SK-N-SH treated with all-trans-retinoic acid at 6 μM for 48 hours (cell line): Measurements from ENCODE around the gene GSN.

Experiments used
- ATAC-seq: fragments of 200-7000 bp; cut with Tn5 transposase; 3 replicates; pipeline ENCODE4 v1.9.1; 2020; ENCODE audit warnings: mild to moderate bottlenecking, moderate library complexity
- ARNTL ChIP-seq: fragments of 450-650 bp; formaldehyde crosslinking; IDR thresholded peaks from 2 replicates; pipeline ENCODE4 v1.5.0; 2020; ENCODE audit warnings: low read depth, mild to moderate bottlenecking, moderate library complexity, borderline replicate concordance
- BACH2 ChIP-seq: fragments of 250-450 bp; sonication (Bioruptor Pico); IDR thresholded peaks from 2 replicates; pipeline ENCODE4 v1.9.0; 2021; ENCODE audit warnings: mild to moderate bottlenecking, borderline replicate concordance
- CSDC2 ChIP-seq: fragments of 250-450 bp; sonication (Bioruptor Pico); IDR thresholded peaks from 2 replicates; pipeline ENCODE4 v1.5.0; 2020; ENCODE audit warnings: mild to moderate bottlenecking, moderate library complexity
- ESRRG ChIP-seq: fragments of 250-450 bp; sonication (Bioruptor Pico); IDR thresholded peaks from 2 replicates; pipeline ENCODE4 v1.6.1; 2021; ENCODE audit warnings: mild to moderate bottlenecking
- GLIS3 ChIP-seq: fragments of 250-450 bp; sonication (Bioruptor Pico); IDR thresholded peaks from 2 replicates; pipeline ENCODE4 v1.5.0; 2020; ENCODE audit warnings: mild to moderate bottlenecking, moderate library complexity
- OSR1 ChIP-seq: fragments of 250-450 bp; sonication (Bioruptor Pico); IDR thresholded peaks from 2 replicates; pipeline ENCODE4 v1.8.0; 2022; ENCODE audit warnings: moderate library complexity, mild to moderate bottlenecking, inconsistent platforms
- PPARA ChIP-seq: fragments of 250-450 bp; sonication (Bioruptor Pico); IDR thresholded peaks from 2 replicates; pipeline ENCODE4 v1.5.0; 2020; ENCODE audit warnings: mild to moderate bottlenecking, borderline replicate concordance
- RARB ChIP-seq: fragments of 250-450 bp; sonication (Bioruptor Pico); IDR thresholded peaks from 2 replicates; pipeline ENCODE4 v1.8.0; 2021; ENCODE audit warnings: mild to moderate bottlenecking, moderate library complexity
- SNAI2 ChIP-seq: fragments of 250-450 bp; sonication (Bioruptor Pico); IDR thresholded peaks from 2 replicates; pipeline ENCODE4 v1.5.0; 2020; ENCODE audit warnings: mild to moderate bottlenecking, moderate library complexity
- TOX ChIP-seq: fragments of 250-450 bp; sonication (Bioruptor Pico); IDR thresholded peaks from 2 replicates; pipeline ENCODE4 v1.8.0; 2021; ENCODE audit warnings: mild to moderate bottlenecking, moderate library complexity, borderline replicate concordance
- ZC3H10 ChIP-seq: fragments of 250-450 bp; sonication (Bioruptor Pico); IDR thresholded peaks from 2 replicates; pipeline ENCODE4 v1.5.1; 2021; ENCODE audit warnings: mild to moderate bottlenecking, moderate library complexity
- ZFP3 ChIP-seq: fragments of 250-450 bp; sonication (Bioruptor Pico); IDR thresholded peaks from 2 replicates; pipeline ENCODE4 v1.5.0; 2020; ENCODE audit warnings: mild to moderate bottlenecking, moderate library complexity
- ZNF565 ChIP-seq: fragments of 450-650 bp; formaldehyde crosslinking; conservative IDR thresholded peaks from 2 replicates; pipeline ENCODE4 v1.5.0; 2020; ENCODE audit warnings: low read depth, mild to moderate bottlenecking, moderate library complexity
- ZNF70 ChIP-seq: fragments of 450-650 bp; formaldehyde crosslinking; IDR thresholded peaks from 2 replicates; pipeline ENCODE4 v1.5.0; 2020; ENCODE audit warnings: mild to moderate bottlenecking, moderate library complexity
- TF ChIP-seq, protein P1 (sequence below): fragments of 250-450 bp; sonication (Bioruptor Pico); IDR thresholded peaks from 2 replicates; pipeline ENCODE4 v1.5.0; 2020; ENCODE audit warnings: mild to moderate bottlenecking, moderate library complexity
- TF ChIP-seq, protein P2 (sequence below): fragments of 250-450 bp; sonication (Bioruptor Pico); IDR thresholded peaks from 2 replicates; pipeline ENCODE4 v1.5.1; 2020; ENCODE audit warnings: low read depth, mild to moderate bottlenecking, moderate library complexity
- TF ChIP-seq, protein P3 (sequence below): fragments of 250-450 bp; sonication (Bioruptor Pico); IDR thresholded peaks from 2 replicates; pipeline ENCODE4 v1.8.0; 2021; ENCODE audit warnings: low read depth, mild to moderate bottlenecking, moderate library complexity, borderline replicate concordance
- TF ChIP-seq, protein P4 (sequence below): fragments of 250-450 bp; sonication (Bioruptor Pico); IDR thresholded peaks from 2 replicates; pipeline ENCODE4 v1.5.1; 2021; ENCODE audit warnings: mild to moderate bottlenecking, moderate library complexity

Gene GSN

DNA sequence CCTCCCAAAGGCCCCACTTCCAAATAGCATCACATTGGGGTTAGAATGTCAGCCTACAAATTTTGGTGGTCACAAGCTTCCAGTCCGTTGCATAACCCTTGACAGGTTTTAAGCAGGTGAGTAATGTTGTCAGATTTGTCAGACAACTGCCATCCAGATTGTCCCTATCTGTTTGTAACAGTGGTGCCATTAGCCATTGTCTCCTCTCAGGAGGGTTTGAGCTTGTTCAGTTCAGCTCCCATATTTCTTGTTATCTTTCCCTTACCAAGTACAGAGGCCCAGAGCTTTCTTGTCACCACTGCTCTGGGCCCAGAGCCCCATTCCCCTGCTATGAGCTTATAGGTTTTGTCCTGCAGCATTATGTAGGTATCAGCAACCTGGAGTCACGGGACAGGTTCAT is 14.8 kb upstream of the GSN start (continued):
- TF ChIP-seq, protein P1, sequence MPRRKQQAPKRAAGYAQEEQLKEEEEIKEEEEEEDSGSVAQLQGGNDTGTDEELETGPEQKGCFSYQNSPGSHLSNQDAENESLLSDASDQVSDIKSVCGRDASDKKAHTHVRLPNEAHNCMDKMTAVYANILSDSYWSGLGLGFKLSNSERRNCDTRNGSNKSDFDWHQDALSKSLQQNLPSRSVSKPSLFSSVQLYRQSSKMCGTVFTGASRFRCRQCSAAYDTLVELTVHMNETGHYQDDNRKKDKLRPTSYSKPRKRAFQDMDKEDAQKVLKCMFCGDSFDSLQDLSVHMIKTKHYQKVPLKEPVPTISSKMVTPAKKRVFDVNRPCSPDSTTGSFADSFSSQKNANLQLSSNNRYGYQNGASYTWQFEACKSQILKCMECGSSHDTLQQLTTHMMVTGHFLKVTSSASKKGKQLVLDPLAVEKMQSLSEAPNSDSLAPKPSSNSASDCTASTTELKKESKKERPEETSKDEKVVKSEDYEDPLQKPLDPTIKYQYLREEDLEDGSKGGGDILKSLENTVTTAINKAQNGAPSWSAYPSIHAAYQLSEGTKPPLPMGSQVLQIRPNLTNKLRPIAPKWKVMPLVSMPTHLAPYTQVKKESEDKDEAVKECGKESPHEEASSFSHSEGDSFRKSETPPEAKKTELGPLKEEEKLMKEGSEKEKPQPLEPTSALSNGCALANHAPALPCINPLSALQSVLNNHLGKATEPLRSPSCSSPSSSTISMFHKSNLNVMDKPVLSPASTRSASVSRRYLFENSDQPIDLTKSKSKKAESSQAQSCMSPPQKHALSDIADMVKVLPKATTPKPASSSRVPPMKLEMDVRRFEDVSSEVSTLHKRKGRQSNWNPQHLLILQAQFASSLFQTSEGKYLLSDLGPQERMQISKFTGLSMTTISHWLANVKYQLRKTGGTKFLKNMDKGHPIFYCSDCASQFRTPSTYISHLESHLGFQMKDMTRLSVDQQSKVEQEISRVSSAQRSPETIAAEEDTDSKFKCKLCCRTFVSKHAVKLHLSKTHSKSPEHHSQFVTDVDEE: no peak
- TF ChIP-seq GLIS3 (CRISPR knock-in tag): no peak
- TF ChIP-seq TOX (CRISPR knock-in tag): no peak
- no peak for TF ChIP-seq ZFP3 (CRISPR knock-in tag)
- no peak for TF ChIP-seq ARNTL (CRISPR knock-in tag)
- no peak for TF ChIP-seq CSDC2
- no peak for TF ChIP-seq OSR1 (CRISPR knock-in tag)
- TF ChIP-seq, protein P2, sequence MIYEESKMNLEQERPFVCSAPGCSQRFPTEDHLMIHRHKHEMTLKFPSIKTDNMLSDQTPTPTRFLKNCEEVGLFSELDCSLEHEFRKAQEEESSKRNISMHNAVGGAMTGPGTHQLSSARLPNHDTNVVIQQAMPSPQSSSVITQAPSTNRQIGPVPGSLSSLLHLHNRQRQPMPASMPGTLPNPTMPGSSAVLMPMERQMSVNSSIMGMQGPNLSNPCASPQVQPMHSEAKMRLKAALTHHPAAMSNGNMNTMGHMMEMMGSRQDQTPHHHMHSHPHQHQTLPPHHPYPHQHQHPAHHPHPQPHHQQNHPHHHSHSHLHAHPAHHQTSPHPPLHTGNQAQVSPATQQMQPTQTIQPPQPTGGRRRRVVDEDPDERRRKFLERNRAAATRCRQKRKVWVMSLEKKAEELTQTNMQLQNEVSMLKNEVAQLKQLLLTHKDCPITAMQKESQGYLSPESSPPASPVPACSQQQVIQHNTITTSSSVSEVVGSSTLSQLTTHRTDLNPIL: no peak
- no peak for TF ChIP-seq ZNF565 (CRISPR knock-in tag)
- TF ChIP-seq PPARA (CRISPR knock-in tag): no peak

DNA sequence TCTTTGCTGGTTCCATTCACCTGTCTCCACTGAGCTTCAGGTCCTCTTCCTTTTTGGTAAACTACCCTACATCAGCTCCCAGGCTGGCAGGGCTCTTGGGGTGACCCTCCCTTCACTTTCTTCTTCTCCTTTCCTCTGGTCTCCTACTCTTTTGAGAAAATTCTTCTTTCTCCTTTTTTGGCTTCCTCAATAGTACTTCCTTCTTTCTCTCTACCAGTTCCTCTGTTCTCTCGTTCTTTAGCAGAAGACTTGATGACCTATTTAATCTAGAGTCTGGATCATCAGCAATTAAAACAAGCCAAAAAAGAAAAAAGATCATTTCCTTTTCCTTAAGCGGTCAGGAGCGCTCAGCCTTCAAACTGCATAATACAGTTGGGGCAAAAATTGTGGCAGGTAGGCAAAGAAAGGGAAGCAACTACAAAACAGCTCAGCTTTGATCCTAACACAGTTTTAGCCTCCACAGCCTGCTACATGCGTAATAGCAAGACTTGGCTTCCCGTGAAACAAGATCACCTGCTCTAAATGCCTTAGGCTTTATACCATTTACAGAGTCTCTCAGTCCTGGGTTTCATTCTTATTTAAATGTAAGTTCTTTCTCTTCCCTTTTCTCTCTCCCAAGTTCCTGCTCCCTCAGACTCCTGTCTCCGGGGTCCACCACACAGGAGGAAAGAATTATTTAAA is 14.0 kb upstream of the GSN start:
- TF ChIP-seq, protein P3, sequence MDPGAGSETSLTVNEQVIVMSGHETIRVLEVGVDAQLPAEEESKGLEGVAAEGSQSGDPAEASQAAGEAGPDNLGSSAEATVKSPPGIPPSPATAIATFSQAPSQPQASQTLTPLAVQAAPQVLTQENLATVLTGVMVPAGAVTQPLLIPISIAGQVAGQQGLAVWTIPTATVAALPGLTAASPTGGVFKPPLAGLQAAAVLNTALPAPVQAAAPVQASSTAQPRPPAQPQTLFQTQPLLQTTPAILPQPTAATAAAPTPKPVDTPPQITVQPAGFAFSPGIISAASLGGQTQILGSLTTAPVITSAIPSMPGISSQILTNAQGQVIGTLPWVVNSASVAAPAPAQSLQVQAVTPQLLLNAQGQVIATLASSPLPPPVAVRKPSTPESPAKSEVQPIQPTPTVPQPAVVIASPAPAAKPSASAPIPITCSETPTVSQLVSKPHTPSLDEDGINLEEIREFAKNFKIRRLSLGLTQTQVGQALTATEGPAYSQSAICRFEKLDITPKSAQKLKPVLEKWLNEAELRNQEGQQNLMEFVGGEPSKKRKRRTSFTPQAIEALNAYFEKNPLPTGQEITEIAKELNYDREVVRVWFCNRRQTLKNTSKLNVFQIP (CRISPR knock-in tag): no peak
- TF ChIP-seq PPARA (CRISPR knock-in tag) (no peak), CSDC2 (no peak), ESRRG (CRISPR knock-in tag) (no peak), TOX (CRISPR knock-in tag) (no peak), RARB (CRISPR knock-in tag) (no peak), ZNF565 (CRISPR knock-in tag) (no peak), SNAI2 (no peak), BACH2 (CRISPR knock-in tag) (no peak), ZNF70 (no peak)
- TF ChIP-seq, protein P1: no peak
- TF ChIP-seq, protein P4, sequence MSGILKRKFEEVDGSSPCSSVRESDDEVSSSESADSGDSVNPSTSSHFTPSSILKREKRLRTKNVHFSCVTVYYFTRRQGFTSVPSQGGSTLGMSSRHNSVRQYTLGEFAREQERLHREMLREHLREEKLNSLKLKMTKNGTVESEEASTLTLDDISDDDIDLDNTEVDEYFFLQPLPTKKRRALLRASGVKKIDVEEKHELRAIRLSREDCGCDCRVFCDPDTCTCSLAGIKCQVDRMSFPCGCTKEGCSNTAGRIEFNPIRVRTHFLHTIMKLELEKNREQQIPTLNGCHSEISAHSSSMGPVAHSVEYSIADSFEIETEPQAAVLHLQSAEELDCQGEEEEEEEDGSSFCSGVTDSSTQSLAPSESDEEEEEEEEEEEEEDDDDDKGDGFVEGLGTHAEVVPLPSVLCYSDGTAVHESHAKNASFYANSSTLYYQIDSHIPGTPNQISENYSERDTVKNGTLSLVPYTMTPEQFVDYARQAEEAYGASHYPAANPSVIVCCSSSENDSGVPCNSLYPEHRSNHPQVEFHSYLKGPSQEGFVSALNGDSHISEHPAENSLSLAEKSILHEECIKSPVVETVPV (CRISPR knock-in tag): no peak
- ATAC-seq: no peak

DNA sequence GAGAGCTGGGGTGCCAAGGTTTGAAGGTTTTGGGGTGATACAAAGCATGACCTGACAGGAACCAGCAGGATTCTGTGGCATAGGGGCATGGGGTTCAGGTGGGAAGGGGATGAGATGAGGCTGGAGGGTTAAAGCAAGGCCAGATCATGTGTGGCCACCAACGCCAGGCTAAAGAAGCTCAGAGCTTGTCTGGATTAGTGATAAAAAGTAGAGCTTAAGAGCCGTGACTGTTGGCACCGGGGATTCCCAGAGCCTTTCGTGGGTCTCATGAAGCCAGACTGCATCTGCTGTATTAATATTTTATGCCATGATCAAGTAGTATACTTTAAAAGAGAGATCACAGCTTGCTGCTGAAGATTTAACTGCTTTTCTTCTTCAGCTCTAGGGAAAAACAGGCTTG is 8.5 kb upstream of the GSN start:
- no peak for ATAC-seq
- TF ChIP-seq, protein P4 (CRISPR knock-in tag): no peak
- TF ChIP-seq ZC3H10 (no peak), TOX (CRISPR knock-in tag) (no peak)
